AG09309 (cell line): ENCODE data around the gene STX1A.

Experiments
- DNase-seq: peaks from one replicate; pipeline ENCODE4 v3.0.0-alpha.2; 2010; ENCODE audit warnings: low read depth
- H3K4me3 ChIP-seq: 2 replicates; pipeline ENCODE4 v1.5.1; 2011; ENCODE audit warnings: mild to moderate bottlenecking, low read depth, low read length, moderate library complexity; ENCODE audit not compliant: control insufficient read depth
- CTCF ChIP-seq: IDR thresholded peaks from 2 replicates; pipeline ENCODE4 v1.5.1; 2011; ENCODE audit warnings: mild to moderate bottlenecking, low read depth, low read length, inconsistent platforms; ENCODE audit not compliant: insufficient read depth, control insufficient read depth; ENCODE audit errors: missing control alignments

The STX1A gene

GRCh38 chr7:73736885-73737284 lies 17.4 kb upstream of the STX1A start:
- no peak for TF ChIP-seq CTCF
- no peak overlapping the region for H3K4me3 ChIP-seq
- no peak for DNase-seq

- no peak for DNase-seq
- H3K4me3 ChIP-seq = no peak overlapping the region
- no peak for TF ChIP-seq CTCF
Measured at GRCh38 chr7:73735528-73735905, 16.0 kb upstream of the STX1A start.

- H3K4me3 ChIP-seq = no peak overlapping the region
- DNase-seq = peak; percentile 23
- TF ChIP-seq CTCF = peak; percentile 90
Measured at GRCh38 chr7:73734619-73735527, 15.4 kb upstream of the STX1A start.

DNA sequence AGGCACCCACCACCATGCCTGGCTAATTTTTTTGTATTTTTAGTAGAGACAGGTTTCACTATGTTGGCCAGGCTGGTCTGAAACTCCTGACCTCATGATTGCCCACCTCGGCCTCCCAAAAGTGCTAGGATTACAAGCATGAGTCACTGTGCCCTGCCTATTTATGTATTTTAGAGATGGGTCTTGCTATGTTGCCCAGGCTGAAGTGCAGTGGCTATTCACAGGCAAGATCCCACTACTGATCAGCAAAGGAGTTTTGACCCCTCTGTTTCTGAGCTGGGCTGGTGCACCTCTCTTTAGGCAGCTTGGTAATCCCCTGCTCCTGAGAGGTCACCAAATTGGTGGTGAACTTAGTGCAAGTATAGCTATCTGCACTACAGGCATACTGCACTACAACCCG lies 12.9 kb upstream of the STX1A start:
- H3K4me3 ChIP-seq = no peak overlapping the region
- no peak for TF ChIP-seq CTCF
- no peak for DNase-seq

DNA sequence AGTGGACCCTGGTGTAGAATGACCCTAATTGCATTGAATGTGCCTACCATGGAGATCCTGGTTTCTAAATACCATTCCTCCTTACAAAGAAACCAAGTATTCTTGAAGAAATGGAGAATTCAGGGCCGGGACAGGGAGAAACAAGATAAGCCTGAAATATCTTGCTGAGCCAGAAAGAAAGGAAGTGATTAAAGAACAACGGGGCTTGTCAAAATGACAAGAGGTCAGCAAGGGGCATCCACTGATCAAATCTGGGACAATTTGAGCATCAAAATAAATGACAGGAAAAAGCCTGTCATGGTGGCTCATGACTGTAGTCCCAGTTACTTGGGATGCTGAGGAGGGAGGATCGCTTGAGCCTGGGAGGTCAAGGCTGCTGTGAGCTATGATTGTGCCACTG lies 11.0 kb upstream of the STX1A start:
- TF ChIP-seq CTCF = no peak
- no peak for DNase-seq
- H3K4me3 ChIP-seq = no peak overlapping the region

DNA sequence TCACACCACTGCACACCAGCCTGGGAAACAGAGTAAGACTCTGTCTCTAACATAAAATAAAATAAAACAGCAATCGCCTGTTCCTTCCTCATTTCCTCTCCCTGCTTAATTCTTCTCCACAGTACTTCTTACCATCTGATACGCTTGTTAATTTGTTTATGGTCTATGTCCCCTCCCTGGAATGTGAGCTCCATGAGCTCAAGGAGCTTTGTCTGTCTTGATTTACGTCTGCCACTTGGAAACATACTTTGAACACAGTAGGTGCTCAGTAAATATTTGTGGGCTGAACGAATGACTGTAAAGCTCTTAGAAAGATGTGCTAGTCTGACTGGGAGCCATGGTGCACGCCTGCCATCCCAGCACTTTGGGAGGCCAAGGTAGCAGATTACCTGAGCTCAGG lies 9.1 kb upstream of the STX1A start:
- TF ChIP-seq CTCF = no peak
- no peak overlapping the region for H3K4me3 ChIP-seq
- no peak for DNase-seq
